ENCODE results near the gene EDC4.

DNA sequence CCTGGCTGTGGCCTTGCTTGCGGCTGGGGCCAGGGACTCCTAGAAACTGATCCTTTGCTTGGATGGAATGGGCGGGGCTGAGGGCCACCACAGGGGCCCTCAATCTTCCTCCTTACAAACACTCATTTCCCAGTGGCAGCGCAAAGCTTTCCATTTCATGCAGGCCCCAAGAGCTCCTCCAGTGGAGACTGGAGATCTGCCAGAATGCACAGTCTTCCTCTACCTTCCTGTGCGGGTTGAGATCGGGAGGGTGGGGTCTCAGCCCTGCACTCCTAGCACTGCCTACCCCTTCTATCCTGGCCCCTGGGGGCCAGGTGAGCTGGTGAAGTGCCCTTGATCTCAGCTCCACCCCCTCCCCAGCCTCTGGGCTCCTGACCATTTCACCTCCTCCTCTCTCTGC is 13.5 kb downstream of the EDC4 start:
- TF ChIP-seq, protein P1, sequence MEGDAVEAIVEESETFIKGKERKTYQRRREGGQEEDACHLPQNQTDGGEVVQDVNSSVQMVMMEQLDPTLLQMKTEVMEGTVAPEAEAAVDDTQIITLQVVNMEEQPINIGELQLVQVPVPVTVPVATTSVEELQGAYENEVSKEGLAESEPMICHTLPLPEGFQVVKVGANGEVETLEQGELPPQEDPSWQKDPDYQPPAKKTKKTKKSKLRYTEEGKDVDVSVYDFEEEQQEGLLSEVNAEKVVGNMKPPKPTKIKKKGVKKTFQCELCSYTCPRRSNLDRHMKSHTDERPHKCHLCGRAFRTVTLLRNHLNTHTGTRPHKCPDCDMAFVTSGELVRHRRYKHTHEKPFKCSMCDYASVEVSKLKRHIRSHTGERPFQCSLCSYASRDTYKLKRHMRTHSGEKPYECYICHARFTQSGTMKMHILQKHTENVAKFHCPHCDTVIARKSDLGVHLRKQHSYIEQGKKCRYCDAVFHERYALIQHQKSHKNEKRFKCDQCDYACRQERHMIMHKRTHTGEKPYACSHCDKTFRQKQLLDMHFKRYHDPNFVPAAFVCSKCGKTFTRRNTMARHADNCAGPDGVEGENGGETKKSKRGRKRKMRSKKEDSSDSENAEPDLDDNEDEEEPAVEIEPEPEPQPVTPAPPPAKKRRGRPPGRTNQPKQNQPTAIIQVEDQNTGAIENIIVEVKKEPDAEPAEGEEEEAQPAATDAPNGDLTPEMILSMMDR (conservative IDR thresholded peaks at IDR 0.05), result no peak
- TF ChIP-seq EZH2 (IDR thresholded peaks at IDR 0.05; ENCODE audit: low read depth), result no peak
